NCI-H345 (cell line): Measurements from ENCODE around the gene GGACT.
A peak's percentile ranks its signal among the peaks of the same experiment; 100 is the strongest.
"Not testable (repeated sequence)": the region's sequence is repeated elsewhere in the genome, so short reads cannot be mapped to it uniquely, and the experiment has no call there.

Source experiments
- DNase-seq: peaks from one replicate; lab custom pipeline; 2025; lab: John Stamatoyannopoulos, UW

The GGACT gene

DNA sequence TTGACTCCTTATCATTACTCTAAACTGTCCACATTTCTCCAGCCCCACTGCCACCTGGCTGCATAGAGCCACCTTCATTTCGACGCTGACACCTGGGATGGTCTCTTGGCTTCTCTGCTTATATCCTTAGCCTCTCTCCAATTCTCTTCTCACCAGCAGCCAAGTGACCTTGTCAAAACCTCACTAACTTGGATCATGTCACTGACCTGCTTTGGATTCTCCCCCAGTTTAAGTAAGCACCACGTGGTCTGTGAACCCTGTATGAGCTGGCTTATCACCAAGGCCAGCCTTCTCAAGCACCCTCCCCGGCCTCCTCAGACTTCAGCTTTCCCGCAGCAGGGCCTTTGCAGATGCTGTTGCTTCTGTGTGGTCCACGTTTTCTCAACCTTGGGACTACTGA is 12.3 kb upstream of the GGACT start:
- no peak for DNase-seq

- no peak for DNase-seq
Measured at GRCh38 chr13:100600461-100600860, 11.9 kb upstream of the GGACT start.

DNA sequence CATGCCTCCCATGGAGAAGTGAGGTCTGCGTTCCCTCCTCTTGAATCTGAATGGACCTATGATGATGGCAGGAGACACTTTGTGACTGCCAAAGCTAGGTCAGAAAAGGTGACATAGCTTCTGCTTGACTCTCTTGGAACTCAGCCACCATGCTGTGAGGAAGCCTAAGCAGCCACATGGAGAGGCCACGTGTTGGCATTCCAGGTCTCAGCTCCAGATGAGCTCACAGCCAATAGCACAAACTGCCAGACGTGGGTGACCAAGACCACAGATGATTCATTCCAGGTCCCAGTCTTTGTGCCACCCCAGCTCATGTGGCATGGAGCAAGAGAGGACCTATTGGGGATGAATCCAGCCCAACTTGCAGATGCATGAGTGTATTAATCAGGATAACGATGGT is 8.7 kb upstream of the GGACT start:
- no peak for DNase-seq

DNA sequence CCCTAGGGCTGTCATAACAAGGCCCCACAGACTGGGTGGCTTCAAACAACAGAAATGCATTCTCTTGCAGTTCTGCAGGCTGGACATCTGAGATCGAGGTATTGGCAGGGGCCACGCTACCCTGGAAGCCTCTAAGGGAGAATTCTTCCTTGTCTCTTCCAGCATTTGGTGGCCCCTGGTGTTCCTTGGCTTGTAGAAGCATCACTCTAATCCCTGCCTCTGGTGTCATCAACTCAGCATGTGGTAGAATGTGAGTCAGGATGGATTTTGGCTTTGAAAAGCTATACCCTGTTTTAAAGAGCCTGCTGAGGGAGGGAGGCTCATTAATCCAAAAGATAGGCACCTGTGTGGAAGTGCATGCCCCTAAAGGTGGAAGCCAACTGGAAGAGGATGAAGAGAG is 7.9 kb upstream of the GGACT start:
- DNase-seq, result no peak

- no peak for DNase-seq
Measured at GRCh38 chr13:100594731-100595130, 6.1 kb upstream of the GGACT start.

GRCh38 chr13:100594255-100594654 is 5.7 kb upstream of the GGACT start:
- DNase-seq, result no peak

DNA sequence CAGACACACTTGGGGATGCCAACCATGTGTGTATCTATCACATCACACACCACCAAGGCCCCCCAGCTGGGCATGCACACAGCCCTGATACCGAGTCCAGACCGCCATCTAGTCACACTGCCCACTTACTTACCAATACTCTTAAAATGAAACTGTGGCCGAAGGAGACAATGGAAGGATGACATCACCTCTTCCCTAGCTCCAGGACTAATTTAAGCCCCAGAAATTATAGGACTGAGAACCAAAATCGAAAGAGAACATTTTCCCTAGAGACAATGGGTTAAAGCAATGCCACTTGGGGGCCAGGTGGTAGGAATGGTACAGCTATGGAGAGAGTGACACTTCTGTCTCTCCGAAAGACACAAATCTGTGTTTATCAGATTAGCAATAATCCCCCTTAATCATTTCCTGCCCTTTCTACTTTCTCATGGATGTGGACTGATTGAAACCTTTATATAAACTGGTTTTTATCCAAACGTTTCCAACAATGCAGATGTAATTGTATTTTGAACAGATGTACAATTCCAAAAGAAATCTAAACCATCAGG is 663 bp upstream of the GGACT start:
- no peak for DNase-seq

DNA sequence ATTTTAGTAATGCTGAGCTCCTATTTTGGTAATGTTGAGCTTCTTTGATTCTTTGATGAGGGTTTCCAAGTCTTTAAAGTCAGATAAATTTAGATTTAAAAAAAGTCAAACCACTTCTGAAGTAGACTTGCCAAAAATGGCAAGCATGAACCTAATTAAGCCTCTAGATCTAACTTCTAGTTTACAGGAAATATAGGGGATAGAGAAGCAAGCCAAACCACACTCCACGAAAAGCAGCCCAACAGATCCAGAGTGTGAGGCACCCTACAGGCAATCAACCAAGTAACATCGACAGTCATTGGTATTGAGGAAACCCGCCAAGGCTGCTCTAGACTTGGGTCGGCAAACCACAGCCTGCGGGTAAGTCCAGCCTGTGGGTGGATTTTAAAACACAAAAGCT is 3.7 kb downstream of the GGACT start:
- DNase-seq, result no peak

DNA sequence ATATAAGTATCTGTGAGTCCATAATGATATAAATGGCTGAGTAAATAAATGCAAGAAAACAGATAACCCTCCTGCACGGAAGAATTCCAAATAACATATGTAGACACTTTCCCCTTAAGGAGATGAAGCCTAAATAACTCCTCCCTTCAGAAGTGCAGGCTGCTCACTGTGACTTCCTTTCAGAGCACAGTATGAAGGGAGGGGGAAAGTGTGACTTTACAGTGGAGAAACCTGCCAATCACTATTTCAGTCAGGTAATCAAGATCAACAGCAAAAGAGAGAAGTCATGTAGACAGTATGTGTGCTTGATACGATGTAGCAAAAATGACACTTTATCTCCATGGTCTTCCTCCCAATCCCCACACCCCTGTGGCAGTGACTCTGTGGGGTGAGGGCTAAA is 7.1 kb downstream of the GGACT start:
- no peak for DNase-seq

- no peak for DNase-seq
Measured at GRCh38 chr13:100581030-100581429, 7.6 kb downstream of the GGACT start.

DNA sequence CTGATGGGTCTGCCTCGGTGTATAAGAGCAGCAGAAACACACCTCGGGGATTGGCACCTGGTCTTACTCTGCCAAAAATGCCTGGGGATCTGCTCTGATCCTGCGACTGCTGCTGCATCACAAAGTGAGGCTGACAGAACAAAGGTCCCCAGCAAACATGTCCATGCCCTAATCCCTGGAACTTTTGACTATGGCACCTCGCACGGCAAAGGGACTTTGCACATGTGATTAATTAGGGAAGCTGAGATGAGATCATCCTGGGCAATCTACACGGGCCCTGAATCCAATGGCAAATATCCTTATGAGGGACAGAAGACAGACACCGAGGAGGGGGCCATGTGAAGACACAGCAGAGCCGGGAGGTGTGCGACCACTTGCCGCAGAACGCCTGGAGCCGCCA is 8.5 kb downstream of the GGACT start:
- DNase-seq, result no peak

GRCh38 chr13:100577239-100577638 is 11.3 kb downstream of the GGACT start:
- DNase-seq, result not testable (repeated sequence)

- DNase-seq, result peak; percentile 68
Measured at GRCh38 chr13:100573121-100573520, 15.5 kb downstream of the GGACT start.

DNA sequence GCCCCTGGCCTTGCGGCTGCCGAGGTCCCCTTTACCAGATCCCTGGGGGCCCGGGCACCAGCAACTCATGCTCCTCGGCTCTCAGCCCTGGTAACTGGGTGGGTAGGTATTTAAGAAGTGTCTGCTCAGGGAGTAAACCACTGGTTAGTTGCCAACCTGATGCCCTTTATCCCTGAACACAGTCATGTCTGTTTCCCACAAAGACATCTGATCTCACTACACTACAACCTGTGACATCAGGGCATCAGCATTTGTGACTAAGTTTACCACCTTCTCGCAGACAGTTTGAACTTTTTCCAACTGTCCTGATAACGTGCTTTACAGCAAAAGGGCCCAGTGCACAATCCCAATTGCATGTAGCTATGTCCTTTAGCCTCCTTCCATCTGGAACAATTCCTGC is 22.0 kb downstream of the GGACT start:
- DNase-seq, result no peak

DNA sequence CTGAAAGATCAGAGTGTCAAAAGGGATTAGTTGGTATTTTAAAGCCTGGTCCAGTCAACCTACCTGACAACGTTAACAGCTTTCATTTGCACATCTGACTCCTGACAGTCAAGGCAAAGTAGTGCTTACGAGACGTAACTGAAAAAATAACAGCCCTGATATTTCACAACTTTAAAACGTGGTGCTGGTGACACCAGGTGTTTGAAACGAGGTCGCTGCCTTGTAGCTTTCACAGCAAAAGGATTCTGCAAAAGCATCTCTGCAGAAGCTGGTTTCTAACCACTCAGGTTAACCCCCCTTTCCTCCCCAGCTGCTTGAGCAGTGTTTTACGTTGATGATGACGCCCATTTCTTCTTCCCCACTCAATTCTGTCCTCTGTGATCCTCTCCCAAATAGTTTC is 23.3 kb downstream of the GGACT start:
- DNase-seq, result no peak

GRCh38 chr13:100564444-100565223 is 24.0 kb downstream of the GGACT start:
- no peak for DNase-seq

- DNase-seq, result no peak
Measured at GRCh38 chr13:100563779-100564178, 24.8 kb downstream of the GGACT start.

- no peak for DNase-seq
Measured at GRCh38 chr13:100561599-100562204, 26.9 kb downstream of the GGACT start.

GRCh38 chr13:100561158-100561499 is 27.5 kb downstream of the GGACT start:
- no peak for DNase-seq

DNA sequence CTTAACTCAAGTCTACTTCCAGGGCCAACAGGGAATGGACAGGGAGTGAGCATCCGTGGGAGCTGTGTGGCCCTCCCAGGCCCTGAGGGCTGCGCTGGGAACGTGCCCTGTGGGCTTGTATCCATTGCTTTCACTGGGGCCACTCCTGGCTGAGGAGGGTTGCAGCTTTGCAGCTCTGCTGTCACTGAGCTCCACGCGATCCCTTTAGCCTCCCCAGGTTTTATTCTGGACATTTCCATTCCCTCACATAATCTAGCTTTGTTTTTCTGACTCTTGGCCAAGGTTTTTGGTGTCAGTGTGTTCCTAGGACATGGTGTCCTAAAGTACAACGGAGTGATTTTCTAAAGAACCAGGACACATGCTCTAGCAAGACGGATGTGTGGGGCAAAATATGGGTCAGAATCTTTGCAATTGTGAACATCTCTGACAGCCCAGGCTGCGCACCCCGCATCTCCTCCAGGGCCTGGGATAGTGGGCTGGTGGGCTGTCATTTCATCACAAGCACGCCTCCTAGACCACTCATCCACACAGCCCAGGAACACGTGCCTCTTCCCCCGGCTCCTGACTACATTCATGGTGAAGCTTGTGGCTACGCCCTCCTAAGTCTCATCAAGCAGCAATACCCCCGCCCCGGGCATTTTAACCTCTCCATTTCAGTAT is 28.0 kb downstream of the GGACT start:
- no peak for DNase-seq

DNA sequence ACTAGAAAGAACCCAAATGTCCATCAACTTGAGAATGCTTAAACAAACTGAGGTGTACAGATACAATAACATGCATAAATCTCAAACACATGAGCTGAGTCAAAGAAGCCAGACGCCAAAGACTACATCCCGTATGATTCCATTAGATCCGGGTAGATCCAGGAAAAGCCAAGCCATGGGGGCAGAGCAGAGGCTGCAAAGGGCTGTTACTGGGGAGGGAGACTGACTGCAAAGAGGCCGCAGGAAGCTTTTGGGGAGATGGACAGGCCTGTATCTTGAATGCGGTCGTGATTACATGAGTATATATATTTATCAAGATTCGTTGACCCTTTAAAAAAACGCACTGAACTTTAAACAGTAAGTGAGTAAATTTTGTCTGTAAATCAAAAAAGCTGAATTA is 28.7 kb downstream of the GGACT start:
- no peak for DNase-seq

DNA sequence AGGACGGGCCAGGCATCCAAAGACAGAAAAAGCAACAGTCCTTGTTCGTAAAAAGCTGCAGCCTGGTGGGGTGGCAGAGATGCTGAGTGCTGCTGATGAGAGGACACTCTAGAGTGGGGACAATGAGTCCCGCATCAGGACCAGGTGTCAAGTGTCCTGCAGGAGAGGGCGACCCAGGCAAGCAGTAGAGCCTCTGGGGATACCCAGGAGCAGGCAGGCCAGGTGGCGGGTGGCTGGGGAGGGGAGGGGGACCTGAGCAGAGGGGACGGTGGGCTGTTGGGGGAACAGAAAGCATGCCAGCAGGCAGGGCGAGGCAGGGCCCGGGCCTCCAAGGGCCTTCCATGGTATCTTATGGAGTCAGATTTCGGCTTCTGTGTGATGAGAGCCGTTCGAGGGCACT is 35.8 kb downstream of the GGACT start:
- DNase-seq, result no peak

DNA sequence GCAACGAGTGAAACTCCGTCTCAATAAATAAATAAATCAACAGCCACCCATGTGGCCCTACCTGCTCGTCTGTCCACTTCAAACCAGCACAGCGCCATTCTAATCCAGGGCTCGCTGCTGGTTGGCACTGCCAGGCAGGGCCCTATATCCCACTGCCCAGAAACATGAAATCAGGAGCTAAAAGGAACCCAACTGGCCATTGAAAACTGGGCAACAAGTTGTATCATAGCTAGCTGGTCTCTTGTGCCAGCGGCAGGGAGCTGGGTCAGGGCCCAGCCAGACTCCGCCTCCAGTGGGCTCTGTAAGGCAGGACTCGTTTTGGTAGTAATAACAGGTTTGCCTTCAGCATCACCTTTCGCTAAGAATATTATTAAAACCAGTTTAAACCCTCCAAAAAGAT is 39.3 kb downstream of the GGACT start:
- DNase-seq, result no peak
